Measurements from ENCODE around the gene PPP1R15A.

- no peak for TF ChIP-seq CTCF (IDR thresholded peaks at IDR 0.05)
- no peak for TF ChIP-seq ZFX (IDR thresholded peaks at IDR 0.05; ENCODE audit: borderline replicate concordance)
Observed at GRCh38 chr19:48918071-48918470, 45.9 kb downstream of the PPP1R15A start.
